ENCODE measurements around the gene COL11A2.

Gene COL11A2

DNA sequence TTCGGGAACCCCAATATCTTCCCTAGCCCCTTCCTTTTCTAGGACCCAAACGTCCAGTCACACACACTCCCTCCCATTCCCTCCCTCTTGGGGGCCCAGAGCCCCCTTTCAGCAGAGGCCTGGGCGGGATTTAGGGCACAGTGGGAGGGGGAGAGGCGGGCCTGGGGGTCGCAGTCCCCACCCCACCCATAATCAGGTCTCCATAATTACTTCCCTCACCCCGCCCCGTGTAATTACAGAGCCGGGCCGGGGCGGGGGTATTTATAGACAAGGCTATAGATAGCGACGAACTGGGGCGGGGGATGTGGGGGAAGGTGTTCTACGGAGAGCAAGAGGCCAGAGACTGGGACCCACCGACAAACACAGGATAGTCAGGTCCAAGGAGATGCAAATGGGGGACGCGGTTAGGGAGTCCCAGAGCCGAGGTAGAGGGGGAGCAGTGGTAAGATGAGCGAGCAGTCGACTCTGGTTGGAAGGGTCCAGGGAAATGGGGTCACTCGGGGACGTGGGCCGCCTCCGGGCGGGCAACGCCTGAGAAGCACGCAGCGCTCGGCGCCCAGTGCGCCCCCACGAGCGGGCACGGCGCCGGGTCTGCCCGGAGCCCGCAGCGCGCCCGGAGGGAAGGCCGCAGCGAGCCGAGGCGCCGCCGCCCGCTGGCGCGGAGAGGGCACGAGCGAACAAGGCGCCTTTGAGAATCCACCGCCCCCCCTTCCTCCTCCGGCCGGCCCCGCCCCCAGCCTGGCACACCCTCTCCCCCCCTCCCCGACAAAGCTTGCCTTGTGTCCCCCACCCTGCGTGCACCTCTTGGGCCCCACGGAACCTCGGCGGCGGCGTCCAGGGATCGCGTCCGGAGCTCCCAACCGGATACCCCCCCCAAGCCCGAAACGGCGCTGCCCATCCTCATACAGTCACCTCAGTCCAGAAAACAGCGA lies 670 bp upstream of the COL11A2 start:
- DNase-seq (ENCODE audit: low read depth, low spot score) = no peak

DNA sequence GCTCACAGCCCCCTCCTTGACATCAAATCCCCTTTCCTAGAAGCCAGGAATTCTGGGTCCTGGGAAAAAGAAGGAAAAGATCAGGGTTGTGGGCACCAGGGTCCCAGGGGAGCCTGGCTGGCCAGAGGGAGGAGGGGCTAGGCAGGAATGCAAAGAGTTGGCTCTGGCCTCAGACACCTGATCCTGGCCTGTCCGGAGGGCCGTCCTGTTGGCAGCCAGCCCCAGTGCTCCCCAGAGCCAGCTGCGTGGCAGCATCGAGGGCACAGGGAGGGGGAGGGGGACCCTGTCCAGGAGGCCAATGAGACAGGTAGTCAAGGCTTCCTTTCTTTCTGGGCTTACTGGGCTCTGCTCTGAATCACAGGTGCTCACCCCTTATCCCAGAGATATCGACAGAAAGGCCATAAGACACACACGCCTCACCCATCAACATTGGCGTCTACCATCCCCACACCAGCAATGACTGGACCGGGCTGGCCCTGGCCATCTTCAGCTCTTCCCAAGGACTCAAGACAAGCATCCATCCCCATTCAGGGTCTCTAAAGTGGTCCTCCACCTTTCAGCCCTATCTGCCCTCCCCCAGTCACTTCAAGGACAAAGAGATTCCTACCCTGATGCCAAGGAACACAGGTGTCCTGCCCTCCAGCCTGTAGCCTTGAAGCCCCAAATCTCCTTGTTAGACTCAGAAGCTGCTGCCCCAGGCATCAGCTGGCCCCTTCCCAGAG lies 723 bp downstream of the COL11A2 start:
- DNase-seq (ENCODE audit: low read depth, low spot score) = no peak

- DNase-seq (ENCODE audit: low read depth, low spot score) = no peak
These were observed 1.7 kb downstream of the COL11A2 start for GRCh38 chr6:33190504-33191107.

- no peak for DNase-seq (ENCODE audit: low read depth, low spot score)
These were observed 2.4 kb downstream of the COL11A2 start for GRCh38 chr6:33189625-33190448.

DNA sequence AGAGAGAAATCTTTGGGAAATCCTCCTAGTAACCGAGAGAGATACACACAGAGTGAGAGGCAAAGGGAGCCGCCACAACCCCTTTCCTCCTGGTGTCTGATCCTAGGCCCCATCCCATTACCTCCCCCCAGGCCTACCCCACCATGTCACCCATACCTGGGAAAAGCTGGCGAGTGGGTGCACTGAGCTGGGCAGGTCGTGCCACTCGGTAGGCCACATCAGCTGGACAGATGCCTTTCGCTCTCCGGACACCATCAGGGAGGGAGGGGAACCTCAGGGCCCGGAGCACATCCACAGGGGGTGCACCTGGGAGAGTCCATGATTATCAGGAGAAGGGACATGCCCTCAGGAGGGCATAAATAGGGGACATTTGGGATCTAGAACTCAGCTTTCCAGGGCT lies 3.1 kb downstream of the COL11A2 start:
- no peak for DNase-seq (ENCODE audit: low read depth, low spot score)

- DNase-seq (ENCODE audit: low read depth, low spot score) = no peak
These were observed 4.5 kb downstream of the COL11A2 start for GRCh38 chr6:33187809-33188208.

DNA sequence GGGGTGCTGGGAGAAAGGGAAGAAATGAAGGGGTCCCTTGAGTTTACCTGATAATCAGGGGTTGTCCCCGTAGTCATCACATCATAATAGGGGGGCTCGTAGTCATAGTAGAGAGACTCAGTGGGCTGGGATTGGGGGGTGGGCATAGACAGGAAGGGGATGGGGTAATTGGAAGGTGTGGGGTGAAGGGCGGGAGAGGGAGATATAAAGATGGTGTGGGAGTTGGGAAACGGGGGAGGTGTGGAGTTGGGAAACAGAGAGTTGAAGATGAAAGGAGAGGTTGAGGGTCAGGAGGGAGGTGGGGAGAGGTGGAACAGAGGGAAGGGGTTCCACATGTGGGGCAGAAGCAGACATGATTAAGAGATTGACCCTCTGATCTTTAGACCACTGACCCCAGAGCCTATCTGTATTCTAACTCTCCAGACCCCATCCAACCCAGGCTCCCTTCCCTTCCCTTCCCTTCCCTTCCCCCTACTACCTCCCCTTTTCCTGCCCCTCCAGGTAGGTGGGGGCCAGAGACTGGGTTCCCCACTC lies 6.5 kb downstream of the COL11A2 start:
- no peak for DNase-seq (ENCODE audit: low read depth, low spot score)

DNA sequence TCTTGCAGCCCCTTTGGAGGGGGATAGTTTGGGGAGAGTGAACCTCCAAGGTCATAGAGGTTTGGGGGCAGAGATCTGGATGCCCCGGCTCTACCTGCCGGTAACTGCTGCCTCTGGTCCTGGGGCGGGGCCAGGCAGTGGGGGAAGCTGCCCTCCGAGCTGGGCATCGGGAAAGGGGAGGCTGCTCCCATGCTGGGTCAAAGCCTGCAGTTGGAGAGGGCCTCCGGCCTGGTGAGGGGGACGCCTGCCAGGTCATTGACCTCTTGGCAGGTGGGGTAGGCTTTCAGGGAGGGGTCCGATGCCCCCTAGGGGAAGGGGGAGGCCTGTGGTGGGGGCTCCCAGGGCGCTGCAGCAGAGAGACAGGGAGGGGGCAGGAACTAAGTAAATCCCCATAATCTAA lies 7.1 kb downstream of the COL11A2 start:
- no peak for DNase-seq (ENCODE audit: low read depth, low spot score)

GRCh38 chr6:33183071-33183683 lies 9.1 kb downstream of the COL11A2 start:
- DNase-seq (ENCODE audit: low read depth, low spot score) = no peak

- no peak for DNase-seq (ENCODE audit: low read depth, low spot score)
These were observed 11.1 kb downstream of the COL11A2 start for GRCh38 chr6:33181141-33181540.

DNA sequence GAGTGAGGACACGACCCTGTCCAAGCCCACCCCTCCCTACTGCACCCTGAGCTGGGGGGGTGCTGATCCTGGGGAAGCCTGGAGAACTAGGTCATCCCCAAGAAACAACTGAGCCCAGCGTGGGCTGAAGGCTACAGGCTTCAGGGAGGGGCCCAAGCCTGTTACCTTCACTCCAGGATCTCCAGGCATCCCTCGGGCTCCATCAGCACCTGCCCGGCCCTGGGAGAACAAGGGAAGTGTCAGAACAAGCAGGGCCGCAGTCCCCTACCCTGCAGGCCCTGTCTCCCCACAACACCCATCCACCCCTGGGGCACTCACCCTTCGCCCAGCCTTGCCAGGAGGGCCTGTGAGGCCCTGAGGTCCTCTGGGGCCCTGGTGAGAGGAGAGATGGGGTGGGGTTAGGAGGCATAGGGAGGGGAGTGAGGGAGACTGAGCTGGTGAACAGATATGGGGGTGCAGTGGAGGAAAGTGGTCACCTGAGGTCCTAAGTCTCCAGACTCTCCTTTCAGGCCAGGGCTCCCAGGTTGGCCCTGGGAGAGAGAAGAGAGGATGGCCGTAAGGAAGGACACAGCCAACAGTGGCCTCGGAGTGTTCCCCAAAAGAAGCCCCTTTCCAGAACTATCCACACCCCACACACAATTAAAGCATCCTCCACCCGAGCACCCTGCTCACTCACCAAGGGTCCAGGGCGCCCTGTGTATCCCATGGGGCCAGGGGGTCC lies 13.4 kb downstream of the COL11A2 start:
- DNase-seq (ENCODE audit: low read depth, low spot score) = no peak

DNA sequence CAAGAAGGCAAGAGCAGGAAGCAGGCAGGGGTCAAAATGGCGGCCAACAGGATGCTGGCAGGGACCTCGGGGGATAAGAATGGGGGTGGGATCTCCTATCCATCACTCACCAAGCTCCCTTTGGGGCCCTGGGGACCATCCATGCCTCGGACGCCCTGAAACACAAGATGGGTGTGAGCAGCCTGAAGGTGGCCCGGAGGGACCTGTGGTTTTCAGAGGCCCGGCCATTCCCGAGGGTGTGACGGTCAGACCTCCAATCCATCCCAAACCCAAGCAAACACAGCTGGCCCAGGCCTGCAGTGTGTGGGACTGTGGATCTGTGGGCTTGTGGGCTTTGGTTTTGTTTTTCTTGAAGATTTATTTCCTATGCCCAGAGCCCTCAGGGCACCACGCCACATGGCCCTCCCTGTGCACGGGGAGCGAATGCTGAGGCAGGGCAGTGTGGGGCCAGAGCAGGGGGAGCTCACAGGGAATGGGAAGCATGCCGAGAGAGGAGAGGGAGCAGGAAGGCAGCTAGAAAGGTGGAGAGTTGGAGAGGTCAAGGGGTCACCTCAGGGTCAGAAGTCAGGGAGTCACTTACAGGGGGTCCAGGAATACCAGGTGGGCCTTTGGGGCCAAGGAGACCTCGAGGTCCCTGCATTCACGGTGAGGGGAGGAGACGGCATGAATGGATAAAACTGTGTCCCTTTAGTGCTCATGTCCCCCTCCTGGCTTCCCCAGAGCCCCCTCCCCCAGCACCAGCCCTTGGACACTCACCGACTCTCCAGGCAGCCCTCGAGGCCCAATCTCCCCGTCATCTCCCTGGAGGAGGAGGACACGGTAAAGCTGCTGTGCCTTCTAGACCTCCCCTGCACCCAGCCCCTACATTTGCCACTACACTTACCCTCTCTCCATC lies 14.5 kb downstream of the COL11A2 start:
- DNase-seq (ENCODE audit: low read depth, low spot score) = no peak

DNA sequence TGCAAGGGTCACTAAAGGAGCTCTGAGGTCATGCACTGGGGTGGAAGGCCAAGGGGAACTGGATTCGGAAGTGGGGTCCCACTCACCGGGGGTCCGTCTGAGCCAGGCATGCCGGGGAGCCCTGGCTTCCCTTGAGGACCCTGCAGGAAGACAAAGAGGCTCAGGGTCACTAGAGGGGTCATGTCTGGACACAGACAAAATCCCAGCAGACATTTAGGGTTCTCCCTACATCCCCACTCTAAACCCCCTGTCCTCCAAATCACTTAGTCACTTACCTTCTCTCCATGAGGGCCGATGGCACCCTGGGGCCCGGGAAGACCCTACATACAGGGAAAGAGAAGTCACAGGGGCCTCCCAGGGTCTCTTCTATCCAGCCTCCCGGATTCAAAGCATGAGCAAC lies 15.4 kb downstream of the COL11A2 start:
- DNase-seq (ENCODE audit: low read depth, low spot score) = no peak

DNA sequence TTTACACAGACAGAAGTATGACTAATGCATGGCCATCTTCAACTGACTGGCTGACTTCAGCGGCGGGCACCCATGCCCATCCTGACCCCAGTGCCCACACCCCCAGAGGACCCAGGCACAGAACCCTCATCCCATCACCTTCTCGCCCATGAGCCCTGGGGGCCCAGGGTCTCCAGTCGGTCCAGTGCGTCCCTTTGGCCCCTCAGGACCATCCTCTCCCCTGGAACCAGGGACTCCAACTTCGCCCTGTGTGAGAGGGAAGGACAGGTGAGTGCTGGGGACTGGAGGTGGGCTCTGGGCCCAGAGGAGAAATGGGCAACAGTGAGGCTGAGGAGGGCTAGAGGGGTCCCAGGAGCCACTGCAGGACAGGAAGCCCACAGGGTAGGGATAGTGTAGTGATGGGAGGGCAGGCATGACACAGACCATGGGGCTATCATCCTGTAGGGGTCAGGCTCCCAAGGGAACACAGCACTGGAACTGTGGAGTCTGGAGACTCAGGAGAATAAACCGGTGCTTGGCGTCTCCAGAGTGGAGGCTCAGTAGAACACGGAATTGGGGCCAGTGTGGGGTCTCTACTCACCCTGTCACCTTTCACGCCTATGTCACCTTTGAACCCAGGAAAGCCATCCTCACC lies 16.7 kb downstream of the COL11A2 start:
- no peak for DNase-seq (ENCODE audit: low read depth, low spot score)

GRCh38 chr6:33174784-33175183 lies 17.5 kb downstream of the COL11A2 start:
- DNase-seq (ENCODE audit: low read depth, low spot score) = no peak

- no peak for DNase-seq (ENCODE audit: low read depth, low spot score)
These were observed 18.6 kb downstream of the COL11A2 start for GRCh38 chr6:33173535-33174180.

- DNase-seq (ENCODE audit: low read depth, low spot score) = no peak
These were observed 19.4 kb downstream of the COL11A2 start for GRCh38 chr6:33172688-33173534.
